Measurements from ENCODE around the gene SULT1B1.

The SULT1B1 gene

DNA sequence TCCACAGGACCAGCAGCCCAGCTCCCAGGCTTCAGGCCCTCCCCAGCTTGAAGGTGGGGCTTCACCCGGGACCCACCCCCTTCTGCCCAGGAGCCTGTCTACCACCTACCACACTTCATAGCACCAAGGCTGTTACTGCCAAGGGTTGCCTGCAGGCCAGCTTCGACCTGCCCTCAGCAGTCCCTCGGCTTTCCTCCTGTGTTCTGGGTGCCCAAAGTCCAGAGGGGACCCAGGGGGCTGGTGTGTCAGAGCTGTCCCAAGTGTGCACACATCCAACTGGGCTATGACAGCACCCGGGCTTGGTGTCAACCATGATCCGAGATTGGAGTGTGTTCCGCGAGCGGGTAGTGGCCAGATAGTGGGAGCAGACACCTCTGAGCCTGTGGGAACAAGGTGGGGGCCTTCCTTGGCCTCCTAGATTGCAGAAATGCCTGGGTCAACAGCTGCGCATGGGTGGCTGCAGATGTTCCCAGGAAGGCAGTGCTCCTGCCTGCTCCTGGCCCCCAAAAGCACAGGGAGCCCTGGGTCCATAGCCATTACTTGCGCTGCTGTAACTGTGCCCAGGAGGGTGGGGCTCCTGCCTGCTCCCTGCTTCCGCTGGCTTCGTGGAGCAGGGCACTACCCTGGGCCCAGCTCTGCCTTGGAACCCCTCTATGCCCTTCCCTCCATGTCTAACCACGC lies 16.8 kb downstream of the SULT1B1 start:
- H3K4me3 ChIP-seq (ENCODE audit: low read length): no peak overlapping the region
- H3K9ac ChIP-seq (ENCODE audit: low read length): no peak overlapping the region
- H3K9me3 ChIP-seq (ENCODE audit: control insufficient read depth, low read length): no peaks in the 10 kb centered on the region
- H3K4me1 ChIP-seq (ENCODE audit: control insufficient read depth, insufficient read depth, low read length): peaks cover 6% of the 10 kb centered on the region
- no peaks in the 10 kb centered on the region for H3K36me3 ChIP-seq (ENCODE audit: control insufficient read depth, insufficient read depth, low read length)
- H3K27me3 ChIP-seq (ENCODE audit: control insufficient read depth, insufficient read depth, low read length): no peaks in the 10 kb centered on the region

DNA sequence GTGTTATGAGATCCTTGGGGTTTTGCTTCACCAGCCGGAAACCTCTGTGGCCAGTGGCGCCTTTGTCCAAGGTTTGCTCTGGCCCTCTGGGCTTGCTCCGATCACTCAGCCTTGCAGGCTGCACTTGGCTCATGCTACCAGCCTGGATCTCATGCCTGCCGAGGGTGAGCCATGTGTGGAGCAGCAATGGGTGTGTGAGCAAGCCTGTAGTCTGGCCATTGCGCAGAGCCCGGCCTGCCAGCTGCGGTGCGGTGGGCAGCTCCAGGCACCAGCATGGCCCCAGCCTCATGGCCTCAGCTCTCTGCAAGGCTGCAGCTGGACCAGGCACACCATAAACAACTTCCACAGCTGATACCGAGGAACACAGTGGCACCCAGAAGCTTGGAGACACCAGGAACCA lies 17.8 kb downstream of the SULT1B1 start:
- Histone ChIP-seq H3K9me3 (ENCODE audit: control insufficient read depth, low read length) (no peaks in the 10 kb centered on the region), H3K36me3 (ENCODE audit: control insufficient read depth, insufficient read depth, low read length) (no peaks in the 10 kb centered on the region), H3K27me3 (ENCODE audit: control insufficient read depth, insufficient read depth, low read length) (no peaks in the 10 kb centered on the region), H3K4me1 (ENCODE audit: control insufficient read depth, insufficient read depth, low read length) (peaks cover 3% of the 10 kb centered on the region), H3K4me3 (ENCODE audit: low read length) (no peak overlapping the region), H3K9ac (ENCODE audit: low read length) (no peak overlapping the region)

DNA sequence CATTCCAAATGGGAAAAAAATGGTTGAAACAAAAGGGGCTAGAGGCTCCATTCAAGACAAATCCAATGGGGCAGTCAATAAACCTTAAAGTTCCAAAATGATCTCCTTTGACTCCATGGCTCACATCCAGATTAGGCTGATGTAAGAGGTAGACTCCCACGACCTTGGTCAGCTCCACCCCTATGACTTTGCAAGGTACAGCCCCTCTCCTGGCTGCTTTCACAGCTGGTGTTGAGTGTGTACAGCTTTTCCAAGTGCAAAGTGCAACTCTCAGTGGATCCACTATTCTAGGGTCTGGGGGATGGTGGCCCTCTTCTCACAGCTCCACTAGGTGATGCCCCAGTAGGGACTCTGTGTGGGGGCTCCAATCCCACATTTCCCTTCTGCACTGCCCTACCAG lies 21.5 kb downstream of the SULT1B1 start:
- no peaks in the 10 kb centered on the region for H3K9me3 ChIP-seq (ENCODE audit: control insufficient read depth, low read length)
- no peaks in the 10 kb centered on the region for H3K36me3 ChIP-seq (ENCODE audit: control insufficient read depth, insufficient read depth, low read length)
- H3K4me3 ChIP-seq (ENCODE audit: low read length): no peak overlapping the region
- H3K4me1 ChIP-seq (ENCODE audit: control insufficient read depth, insufficient read depth, low read length): no peaks in the 10 kb centered on the region
- H3K27me3 ChIP-seq (ENCODE audit: control insufficient read depth, insufficient read depth, low read length): no peaks in the 10 kb centered on the region
- H3K9ac ChIP-seq (ENCODE audit: low read length): no peak overlapping the region

DNA sequence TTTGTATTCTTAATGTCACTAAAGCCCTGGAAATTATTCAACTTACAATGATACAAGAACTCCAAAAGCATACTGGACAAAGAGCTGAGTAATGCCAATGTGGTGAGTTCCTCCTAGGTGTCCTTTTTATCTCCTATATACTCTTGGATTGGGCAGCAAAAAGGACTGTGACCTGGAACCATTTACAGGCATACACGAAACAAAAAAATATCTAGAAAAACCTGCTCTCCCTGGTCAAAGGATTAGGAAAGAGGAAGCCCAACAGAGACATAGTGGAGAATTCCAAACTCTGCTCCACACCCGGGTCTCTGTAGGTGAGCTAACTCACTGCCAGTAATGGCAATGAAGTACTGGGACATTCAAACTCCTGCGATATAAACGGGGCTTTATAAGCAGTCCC lies 25.3 kb downstream of the SULT1B1 start:
- Histone ChIP-seq H3K36me3 (ENCODE audit: control insufficient read depth, insufficient read depth, low read length) (no peaks in the 10 kb centered on the region), H3K4me1 (ENCODE audit: control insufficient read depth, insufficient read depth, low read length) (no peaks in the 10 kb centered on the region), H3K9ac (ENCODE audit: low read length) (no peak overlapping the region), H3K9me3 (ENCODE audit: control insufficient read depth, low read length) (no peaks in the 10 kb centered on the region), H3K4me3 (ENCODE audit: low read length) (no peak overlapping the region), H3K27me3 (ENCODE audit: control insufficient read depth, insufficient read depth, low read length) (no peaks in the 10 kb centered on the region)

DNA sequence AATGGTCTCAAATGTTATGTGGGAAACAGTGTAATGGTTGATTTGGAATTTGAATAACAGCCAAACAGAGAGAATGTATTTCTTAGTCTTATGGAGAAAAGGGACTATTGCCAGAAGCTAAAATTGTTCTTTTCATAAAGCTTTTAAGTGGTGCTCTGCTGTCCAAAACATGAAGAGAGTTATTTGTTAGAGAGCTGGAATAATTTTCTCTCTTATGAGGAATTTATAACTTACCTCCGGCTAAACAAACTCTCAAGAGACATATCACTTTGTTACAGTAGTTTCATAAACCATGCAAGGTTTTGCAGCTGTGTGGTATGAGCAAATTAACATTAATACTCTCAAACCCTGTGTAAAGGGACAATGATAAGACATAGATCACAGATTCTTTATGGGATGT lies 28.6 kb downstream of the SULT1B1 start:
- Histone ChIP-seq H3K9me3 (ENCODE audit: control insufficient read depth, low read length) (no peaks in the 10 kb centered on the region), H3K4me3 (ENCODE audit: low read length) (no peak overlapping the region), H3K4me1 (ENCODE audit: control insufficient read depth, insufficient read depth, low read length) (no peaks in the 10 kb centered on the region), H3K36me3 (ENCODE audit: control insufficient read depth, insufficient read depth, low read length) (no peaks in the 10 kb centered on the region), H3K27me3 (ENCODE audit: control insufficient read depth, insufficient read depth, low read length) (no peaks in the 10 kb centered on the region), H3K9ac (ENCODE audit: low read length) (no peak overlapping the region)

DNA sequence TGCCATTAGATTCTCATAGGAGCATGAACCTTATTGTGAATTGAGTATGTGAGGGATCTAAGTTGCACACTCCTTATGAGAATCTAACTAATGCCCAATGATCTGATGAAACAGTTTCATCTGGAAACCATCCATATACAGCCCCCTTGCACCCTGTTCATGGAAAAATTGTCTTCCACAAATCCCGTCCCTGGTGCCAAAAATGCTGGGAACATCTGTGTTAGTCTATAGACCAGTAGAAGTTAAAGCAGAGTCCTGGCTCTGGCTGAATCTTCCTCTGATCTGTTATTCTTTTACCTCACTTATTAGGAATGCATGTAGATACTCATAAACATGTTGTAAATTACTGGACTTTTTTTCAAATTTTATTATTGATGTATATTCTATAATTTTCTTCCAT lies 29.2 kb downstream of the SULT1B1 start:
- Histone ChIP-seq H3K4me1 (ENCODE audit: control insufficient read depth, insufficient read depth, low read length) (no peaks in the 10 kb centered on the region), H3K9me3 (ENCODE audit: control insufficient read depth, low read length) (no peaks in the 10 kb centered on the region), H3K4me3 (ENCODE audit: low read length) (no peak overlapping the region), H3K27me3 (ENCODE audit: control insufficient read depth, insufficient read depth, low read length) (no peaks in the 10 kb centered on the region), H3K9ac (ENCODE audit: low read length) (no peak overlapping the region), H3K36me3 (ENCODE audit: control insufficient read depth, insufficient read depth, low read length) (no peaks in the 10 kb centered on the region)

DNA sequence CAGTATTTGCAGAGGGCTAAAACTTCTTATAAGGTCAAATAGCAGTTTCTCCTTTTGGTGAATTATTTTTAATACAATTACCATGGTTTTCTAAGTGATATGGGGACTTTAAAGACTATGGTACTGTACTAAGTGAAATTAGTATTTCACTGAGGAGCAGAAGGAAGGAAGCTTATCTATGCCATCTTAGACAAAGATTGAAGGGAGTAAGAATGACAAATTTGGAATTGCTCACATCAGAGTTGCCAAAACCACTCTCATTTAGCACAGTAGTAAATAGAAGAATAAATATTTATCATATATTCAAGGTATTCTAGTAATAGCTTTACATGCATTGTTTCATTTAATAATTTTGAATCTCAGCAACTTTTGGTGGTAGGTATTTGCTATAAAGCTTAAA lies 30.4 kb downstream of the SULT1B1 start:
- Histone ChIP-seq H3K27me3 (ENCODE audit: control insufficient read depth, insufficient read depth, low read length) (no peaks in the 10 kb centered on the region), H3K4me1 (ENCODE audit: control insufficient read depth, insufficient read depth, low read length) (no peaks in the 10 kb centered on the region), H3K4me3 (ENCODE audit: low read length) (no peak overlapping the region), H3K9me3 (ENCODE audit: control insufficient read depth, low read length) (no peaks in the 10 kb centered on the region), H3K36me3 (ENCODE audit: control insufficient read depth, insufficient read depth, low read length) (no peaks in the 10 kb centered on the region), H3K9ac (ENCODE audit: low read length) (no peak overlapping the region)

DNA sequence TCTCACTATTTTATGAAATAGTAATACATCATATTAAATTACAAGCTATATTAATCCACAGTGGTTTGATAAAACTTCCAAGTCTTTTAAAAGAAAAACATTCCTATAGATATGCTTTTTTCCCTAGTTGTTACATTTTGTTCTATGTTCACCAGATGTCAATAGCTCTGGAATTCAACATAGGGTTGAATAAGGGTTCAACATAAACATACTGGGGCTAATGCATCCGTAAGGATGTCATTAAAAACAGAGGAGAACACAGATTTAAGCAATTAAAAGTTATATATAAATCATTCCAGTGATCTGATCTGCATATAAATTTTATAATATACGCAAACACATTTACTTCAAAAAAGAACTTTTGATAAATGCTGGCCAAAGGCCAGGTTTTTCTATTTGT lies 32.5 kb downstream of the SULT1B1 start:
- Histone ChIP-seq H3K4me3 (ENCODE audit: low read length) (no peak overlapping the region), H3K36me3 (ENCODE audit: control insufficient read depth, insufficient read depth, low read length) (no peaks in the 10 kb centered on the region)

DNA sequence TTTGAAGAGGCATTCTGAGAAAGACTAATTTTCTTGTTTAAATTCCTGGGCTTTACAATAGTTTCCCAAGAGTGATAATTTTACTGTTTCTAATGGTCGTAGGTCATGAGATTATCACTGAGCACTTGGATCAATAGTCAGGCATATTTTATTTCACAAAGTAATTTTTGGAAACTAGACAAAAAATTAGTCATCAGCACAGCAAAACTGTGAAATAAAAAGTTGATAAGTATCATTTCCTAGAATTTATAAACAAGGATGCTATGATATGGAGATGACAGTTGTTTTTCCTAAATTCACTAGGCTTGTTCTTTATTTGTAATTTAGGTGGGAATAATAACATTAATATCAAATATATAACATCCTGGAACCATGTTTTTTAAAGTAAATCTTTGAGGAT lies 33.0 kb downstream of the SULT1B1 start:
- H3K4me1 ChIP-seq (ENCODE audit: control insufficient read depth, insufficient read depth, low read length): no peaks in the 10 kb centered on the region
- H3K36me3 ChIP-seq (ENCODE audit: control insufficient read depth, insufficient read depth, low read length): no peaks in the 10 kb centered on the region
- H3K4me3 ChIP-seq (ENCODE audit: low read length): no peak overlapping the region
- H3K9ac ChIP-seq (ENCODE audit: low read length): no peak overlapping the region
- no peaks in the 10 kb centered on the region for H3K9me3 ChIP-seq (ENCODE audit: control insufficient read depth, low read length)
- H3K27me3 ChIP-seq (ENCODE audit: control insufficient read depth, insufficient read depth, low read length): no peaks in the 10 kb centered on the region

More for the DNA sequence above, 32.5 kb downstream of the SULT1B1 start:
- Histone ChIP-seq H3K9ac (ENCODE audit: low read length) (no peak overlapping the region), H3K9me3 (ENCODE audit: control insufficient read depth, low read length) (no peaks in the 10 kb centered on the region), H3K4me1 (ENCODE audit: control insufficient read depth, insufficient read depth, low read length) (no peaks in the 10 kb centered on the region), H3K27me3 (ENCODE audit: control insufficient read depth, insufficient read depth, low read length) (no peaks in the 10 kb centered on the region)

DNA sequence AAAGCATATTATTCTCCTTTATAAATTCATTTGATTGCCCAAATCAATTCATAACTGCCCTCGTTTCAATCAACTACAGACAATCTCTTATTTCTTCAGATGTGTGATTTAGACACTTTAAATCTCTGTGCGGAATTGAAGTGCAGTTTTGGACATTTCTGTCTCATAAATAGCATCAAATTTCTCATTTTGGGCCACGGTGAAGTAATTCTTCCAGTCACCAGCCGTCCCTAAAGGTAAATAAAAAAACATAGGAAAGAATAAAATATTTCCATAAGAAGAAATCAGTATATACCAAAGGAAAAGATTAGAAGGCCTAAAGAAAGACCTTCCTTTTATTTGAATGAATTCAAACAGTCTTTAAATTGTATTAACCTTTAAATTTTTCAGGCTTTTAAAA lies 33.4 kb downstream of the SULT1B1 start:
- no peaks in the 10 kb centered on the region for H3K9me3 ChIP-seq (ENCODE audit: control insufficient read depth, low read length)
- H3K4me3 ChIP-seq (ENCODE audit: low read length): no peak overlapping the region
- H3K4me1 ChIP-seq (ENCODE audit: control insufficient read depth, insufficient read depth, low read length): no peaks in the 10 kb centered on the region

DNA sequence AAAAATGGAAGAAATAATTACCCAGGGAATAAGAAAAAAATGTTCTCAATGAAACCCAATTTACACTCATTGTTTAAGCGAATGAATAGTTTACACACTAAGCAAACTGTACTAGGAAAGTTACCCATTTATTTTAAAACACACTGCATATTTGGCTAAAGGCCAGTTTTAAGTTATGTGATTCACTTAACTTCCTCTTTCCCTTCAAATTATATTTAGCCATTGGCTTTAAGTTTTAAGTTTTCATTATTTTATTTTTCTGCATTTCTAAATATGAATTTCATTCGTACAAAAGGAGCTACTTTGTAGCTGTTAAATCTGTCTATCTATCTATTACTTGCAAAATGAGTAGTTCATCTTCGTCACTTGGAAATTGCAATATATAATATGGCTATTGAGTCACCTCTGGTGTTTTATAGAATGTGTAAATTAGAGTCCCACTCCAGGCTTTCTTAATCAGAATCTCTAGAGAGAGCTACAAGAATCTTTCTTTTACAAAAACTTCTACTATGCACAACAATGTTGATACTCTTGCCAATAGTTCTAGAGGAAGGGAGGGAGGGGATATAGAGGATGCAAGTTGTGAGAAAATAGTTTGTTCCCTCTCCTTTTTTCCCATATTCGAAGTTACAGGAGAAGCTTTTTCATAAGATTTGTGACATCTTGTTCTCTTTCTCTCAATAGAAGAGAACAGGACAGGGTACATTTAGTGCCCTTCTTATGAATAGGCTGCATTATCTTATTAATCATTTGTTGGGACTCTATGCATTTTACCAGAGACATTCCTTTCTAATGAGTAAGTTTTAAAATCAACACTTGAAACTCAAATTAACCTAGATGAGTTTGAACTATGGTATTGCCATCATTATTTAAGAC lies 41.8 kb downstream of the SULT1B1 start:
- H3K27me3 ChIP-seq (ENCODE audit: control insufficient read depth, insufficient read depth, low read length): no peaks in the 10 kb centered on the region
- H3K9me3 ChIP-seq (ENCODE audit: control insufficient read depth, low read length): no peaks in the 10 kb centered on the region
- no peaks in the 10 kb centered on the region for H3K36me3 ChIP-seq (ENCODE audit: control insufficient read depth, insufficient read depth, low read length)
- no peak overlapping the region for H3K9ac ChIP-seq (ENCODE audit: low read length)
- no peak overlapping the region for H3K4me3 ChIP-seq (ENCODE audit: low read length)
- H3K4me1 ChIP-seq (ENCODE audit: control insufficient read depth, insufficient read depth, low read length): no peaks in the 10 kb centered on the region

More for the DNA sequence above, 33.4 kb downstream of the SULT1B1 start:
- Histone ChIP-seq H3K27me3 (ENCODE audit: control insufficient read depth, insufficient read depth, low read length) (no peaks in the 10 kb centered on the region), H3K36me3 (ENCODE audit: control insufficient read depth, insufficient read depth, low read length) (no peaks in the 10 kb centered on the region), H3K9ac (ENCODE audit: low read length) (no peak overlapping the region)

DNA sequence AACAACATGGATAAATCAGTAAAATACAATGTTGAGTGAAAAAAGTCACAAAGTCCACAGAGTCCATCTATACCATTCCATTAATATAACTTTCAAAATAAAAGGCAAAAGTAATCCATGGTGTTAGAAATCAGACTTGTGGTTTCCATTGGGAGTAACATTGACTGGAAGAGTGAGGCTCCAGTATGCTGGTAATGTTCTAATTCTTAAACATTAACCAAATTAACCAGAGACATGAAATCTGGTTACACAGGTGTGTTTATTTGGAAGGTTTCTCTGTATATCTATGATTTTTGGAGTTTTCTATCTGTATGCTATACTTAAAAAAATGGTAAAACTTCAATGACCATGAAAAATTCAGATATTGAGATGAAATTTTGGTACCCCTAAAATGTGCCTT lies 42.6 kb downstream of the SULT1B1 start:
- Histone ChIP-seq H3K4me3 (ENCODE audit: low read length) (no peak overlapping the region), H3K9me3 (ENCODE audit: control insufficient read depth, low read length) (no peaks in the 10 kb centered on the region), H3K27me3 (ENCODE audit: control insufficient read depth, insufficient read depth, low read length) (no peaks in the 10 kb centered on the region), H3K36me3 (ENCODE audit: control insufficient read depth, insufficient read depth, low read length) (no peaks in the 10 kb centered on the region), H3K4me1 (ENCODE audit: control insufficient read depth, insufficient read depth, low read length) (no peaks in the 10 kb centered on the region), H3K9ac (ENCODE audit: low read length) (no peak overlapping the region)
